Choroid plexus epithelial cell (primary cell): ENCODE results near the gene MARCHF9.
A peak's percentile ranks its signal among the peaks of the same experiment; 100 is the strongest.

ENCODE experiments used
- DNase-seq: peaks from one replicate; pipeline ENCODE4 v3.0.0-alpha.2; 2010; ENCODE audit warnings: low read depth
- H3K4me3 ChIP-seq: 2 replicates; pipeline ENCODE4 v1.5.1; 2011; ENCODE audit warnings: low read depth, mild to moderate bottlenecking, control low read depth, low read length, moderate library complexity
- TF ChIP-seq, protein P1 (sequence below): conservative IDR thresholded peaks from 2 replicates; pipeline ENCODE4 v1.5.1; 2011; ENCODE audit warnings: low read depth, mild to moderate bottlenecking, control low read depth, inconsistent platforms, low read length, moderate library complexity

Gene MARCHF9

GRCh38 chr12:57740656-57741412 lies 14.1 kb upstream of the MARCHF9 start:
- TF ChIP-seq, protein P1, sequence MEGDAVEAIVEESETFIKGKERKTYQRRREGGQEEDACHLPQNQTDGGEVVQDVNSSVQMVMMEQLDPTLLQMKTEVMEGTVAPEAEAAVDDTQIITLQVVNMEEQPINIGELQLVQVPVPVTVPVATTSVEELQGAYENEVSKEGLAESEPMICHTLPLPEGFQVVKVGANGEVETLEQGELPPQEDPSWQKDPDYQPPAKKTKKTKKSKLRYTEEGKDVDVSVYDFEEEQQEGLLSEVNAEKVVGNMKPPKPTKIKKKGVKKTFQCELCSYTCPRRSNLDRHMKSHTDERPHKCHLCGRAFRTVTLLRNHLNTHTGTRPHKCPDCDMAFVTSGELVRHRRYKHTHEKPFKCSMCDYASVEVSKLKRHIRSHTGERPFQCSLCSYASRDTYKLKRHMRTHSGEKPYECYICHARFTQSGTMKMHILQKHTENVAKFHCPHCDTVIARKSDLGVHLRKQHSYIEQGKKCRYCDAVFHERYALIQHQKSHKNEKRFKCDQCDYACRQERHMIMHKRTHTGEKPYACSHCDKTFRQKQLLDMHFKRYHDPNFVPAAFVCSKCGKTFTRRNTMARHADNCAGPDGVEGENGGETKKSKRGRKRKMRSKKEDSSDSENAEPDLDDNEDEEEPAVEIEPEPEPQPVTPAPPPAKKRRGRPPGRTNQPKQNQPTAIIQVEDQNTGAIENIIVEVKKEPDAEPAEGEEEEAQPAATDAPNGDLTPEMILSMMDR: no peak
- H3K4me3 ChIP-seq: no peak overlapping the region
- DNase-seq: no peak

DNA sequence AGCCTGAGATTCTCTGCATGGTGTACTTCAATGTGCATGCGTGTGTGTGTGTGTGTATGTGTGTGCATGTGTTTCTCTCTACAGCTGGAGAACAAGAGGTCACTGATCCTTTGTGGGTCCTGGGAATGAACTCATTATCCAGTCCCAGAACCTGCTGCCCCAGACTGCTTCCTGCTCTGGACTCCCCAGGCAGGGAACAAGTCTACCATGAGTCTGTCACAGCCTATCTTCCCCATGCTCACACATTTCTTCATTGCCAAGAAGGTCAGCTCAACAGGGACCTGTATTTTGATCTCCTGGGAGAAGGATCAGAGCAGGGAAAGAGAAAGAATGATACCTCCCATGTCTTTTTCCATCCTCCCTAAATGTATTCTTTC lies 13.5 kb upstream of the MARCHF9 start:
- no peak for DNase-seq
- no peak overlapping the region for H3K4me3 ChIP-seq
- TF ChIP-seq, protein P1: no peak

DNA sequence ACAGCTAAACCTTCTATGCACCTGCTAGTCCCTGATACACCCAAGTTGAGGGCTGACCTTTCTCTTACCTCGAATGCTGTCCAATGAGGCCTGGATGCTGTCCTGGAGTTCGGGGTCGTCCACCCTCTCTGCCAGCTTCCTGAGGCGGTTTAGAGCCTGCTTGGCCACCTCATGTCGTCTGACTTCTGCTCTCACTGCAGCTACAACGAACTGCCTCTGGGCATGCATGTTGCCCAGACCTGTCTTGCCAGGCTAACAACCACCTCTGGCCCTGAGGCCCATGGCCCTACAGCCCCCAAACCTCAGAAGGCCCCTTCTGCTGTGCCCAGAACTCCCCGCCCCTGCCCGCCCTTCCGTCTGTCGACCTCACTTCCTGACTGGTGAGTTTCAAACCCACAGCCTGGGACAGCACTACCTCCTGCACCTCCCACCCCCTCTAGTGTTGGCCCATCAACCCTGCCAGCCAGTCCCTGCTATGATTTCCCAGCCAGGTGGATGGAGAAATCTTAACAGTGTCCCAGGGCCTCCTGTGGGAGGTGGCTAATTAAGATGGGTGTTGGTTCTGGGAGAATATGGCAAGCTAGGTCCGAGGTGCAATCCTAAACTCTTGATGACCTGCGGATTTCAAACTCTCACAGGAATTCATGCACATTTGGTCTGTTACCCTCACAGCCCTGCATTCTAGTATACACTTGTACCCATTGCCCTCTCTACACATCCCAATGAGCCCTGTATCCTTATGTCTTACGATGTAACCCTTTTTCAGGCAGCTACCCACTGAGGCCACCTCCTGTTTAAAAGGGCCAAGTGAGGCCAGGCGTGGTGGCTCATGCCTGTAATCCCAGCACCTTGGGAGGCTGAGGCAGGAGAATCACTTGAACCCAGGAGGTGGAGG lies 12.8 kb upstream of the MARCHF9 start:
- H3K4me3 ChIP-seq: no peak overlapping the region
- DNase-seq: no peak
- TF ChIP-seq, protein P1: no peak

GRCh38 chr12:57743769-57744168 lies 11.1 kb upstream of the MARCHF9 start:
- TF ChIP-seq, protein P1: no peak
- no peak overlapping the region for H3K4me3 ChIP-seq
- DNase-seq: no peak

- DNase-seq: no peak
- H3K4me3 ChIP-seq: peak overlapping the region; percentile 95
- TF ChIP-seq, protein P1: no peak
Measured at GRCh38 chr12:57744194-57744776, 10.6 kb upstream of the MARCHF9 start.

DNA sequence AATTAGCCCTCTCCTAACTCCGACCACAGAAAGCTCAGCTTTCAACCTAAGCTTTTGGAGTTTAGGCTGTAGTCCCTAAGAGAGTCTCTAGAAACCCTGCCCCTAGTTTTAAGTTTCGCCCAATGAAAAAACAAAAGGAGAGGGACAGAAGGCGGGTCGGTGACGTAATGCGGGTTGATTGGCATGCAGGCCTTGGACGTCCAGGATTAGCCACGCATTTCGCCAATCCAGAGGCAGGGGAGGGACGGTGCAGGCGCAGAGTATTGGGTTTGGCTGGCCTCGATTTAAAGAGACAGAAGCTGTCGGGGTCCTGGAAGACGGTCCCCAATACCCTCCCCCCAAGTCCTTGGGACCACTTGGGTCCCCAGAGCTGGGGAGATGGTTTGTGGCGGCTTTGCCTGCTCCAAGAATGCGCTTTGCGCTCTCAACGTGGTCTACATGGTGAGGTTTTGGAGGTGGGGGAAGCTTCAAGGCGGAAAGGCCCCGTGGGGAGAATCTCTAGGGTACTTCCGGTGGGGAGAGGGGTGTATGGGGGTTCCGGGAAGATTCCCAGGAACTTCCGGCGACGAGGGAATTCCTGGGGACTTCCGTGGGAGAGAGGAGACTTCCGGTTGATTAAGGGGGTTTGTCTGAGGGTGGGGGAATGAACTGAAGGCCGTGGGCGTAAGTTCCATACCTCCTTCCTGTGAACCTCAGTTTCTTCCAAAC lies 10.0 kb upstream of the MARCHF9 start, which contains the start of gene TSPAN31:
Gene TSPAN31 (plus strand): TSS at position 263 of the 708 bp plus-strand sequence. CDS start 116 bp downstream, at position 379.
- peak; percentile 99 for DNase-seq
- H3K4me3 ChIP-seq: peak within 1 kb of the TSS; percentile 95
- TF ChIP-seq, protein P1: no peak
